AG04449 (cell line): ENCODE measurements around the gene PRTFDC1.

ENCODE experiments used
- CTCF ChIA-PET: fragments of 350-600 bp; formaldehyde crosslinking; extraction: SDS; loops from one replicate; lab custom pipeline; 2021; ENCODE audit warnings: antibody characterized with exemption; lab: Yijun Ruan, JAX
- POLR2A ChIA-PET: fragments of 400-600, 350-600 bp; formaldehyde crosslinking; extraction: SDS; loops from one replicate; lab custom pipeline; 2020; ENCODE audit warnings: antibody characterized with exemption, inconsistent platforms; lab: Yijun Ruan, JAX
- DNase-seq: peaks from one replicate; pipeline ENCODE4 v3.0.0-alpha.2; 2010; ENCODE audit warnings: low read depth, low spot score
- H3K4me3 ChIP-seq: 2 replicates; pipeline ENCODE4 v1.5.1; 2011; ENCODE audit warnings: low read depth, mild to moderate bottlenecking, control low read depth, low read length
- TF ChIP-seq, protein P1 (sequence below): IDR thresholded peaks from one replicate; pipeline ENCODE4 v1.5.1; 2011; ENCODE audit warnings: mild to moderate bottlenecking, moderate library complexity, low read length, control low read depth, inconsistent platforms; ENCODE audit not compliant: insufficient read depth; ENCODE audit errors: missing control alignments

PRTFDC1 gene

DNA sequence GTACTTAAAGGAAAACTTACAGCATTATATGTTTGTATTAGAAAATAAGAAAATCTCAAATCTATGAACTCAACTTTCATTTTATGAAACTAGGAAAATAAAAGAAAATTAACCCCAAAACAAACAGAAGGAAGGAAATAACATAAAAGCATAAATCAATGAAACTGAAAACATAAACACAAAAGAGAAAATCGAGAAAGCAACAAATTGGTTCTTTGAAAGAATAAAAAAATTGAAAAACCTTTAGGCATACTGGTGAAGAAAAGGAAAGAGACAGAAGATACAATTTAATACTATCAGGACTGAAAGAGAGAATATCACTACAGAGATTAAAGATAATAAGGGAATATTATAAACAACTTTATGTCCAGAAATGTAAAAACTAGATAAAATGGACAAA is 21.2 kb downstream of the PRTFDC1 start:
- CTCF ChIA-PET: interaction anchor here (1.5 kb wide), 1 partner anchor 14 kb away, joined by 3 read pairs; no protein-coding TSS in a partner anchor
- POLR2A ChIA-PET: no interaction called here

DNA sequence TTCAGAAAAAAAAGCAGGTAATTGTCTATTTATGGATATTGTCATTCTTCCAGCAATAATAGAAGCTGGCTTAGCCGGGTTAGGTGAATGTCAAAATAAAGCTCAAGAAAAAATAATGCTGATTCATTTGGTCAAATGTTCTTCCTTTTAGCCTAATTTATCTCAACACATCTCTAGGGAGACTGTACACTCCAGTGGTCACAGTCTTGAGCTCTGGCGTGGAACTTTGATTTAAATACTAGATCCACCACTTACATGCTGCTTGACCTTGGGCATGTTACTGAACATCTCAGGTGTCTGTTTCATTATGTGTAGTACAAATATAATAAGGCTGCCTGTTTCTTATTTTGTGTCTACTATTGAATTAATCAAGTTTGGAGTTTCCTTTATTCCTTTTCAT is 22.0 kb downstream of the PRTFDC1 start:
- no peak overlapping the region for H3K4me3 ChIP-seq
- TF ChIP-seq, protein P1, sequence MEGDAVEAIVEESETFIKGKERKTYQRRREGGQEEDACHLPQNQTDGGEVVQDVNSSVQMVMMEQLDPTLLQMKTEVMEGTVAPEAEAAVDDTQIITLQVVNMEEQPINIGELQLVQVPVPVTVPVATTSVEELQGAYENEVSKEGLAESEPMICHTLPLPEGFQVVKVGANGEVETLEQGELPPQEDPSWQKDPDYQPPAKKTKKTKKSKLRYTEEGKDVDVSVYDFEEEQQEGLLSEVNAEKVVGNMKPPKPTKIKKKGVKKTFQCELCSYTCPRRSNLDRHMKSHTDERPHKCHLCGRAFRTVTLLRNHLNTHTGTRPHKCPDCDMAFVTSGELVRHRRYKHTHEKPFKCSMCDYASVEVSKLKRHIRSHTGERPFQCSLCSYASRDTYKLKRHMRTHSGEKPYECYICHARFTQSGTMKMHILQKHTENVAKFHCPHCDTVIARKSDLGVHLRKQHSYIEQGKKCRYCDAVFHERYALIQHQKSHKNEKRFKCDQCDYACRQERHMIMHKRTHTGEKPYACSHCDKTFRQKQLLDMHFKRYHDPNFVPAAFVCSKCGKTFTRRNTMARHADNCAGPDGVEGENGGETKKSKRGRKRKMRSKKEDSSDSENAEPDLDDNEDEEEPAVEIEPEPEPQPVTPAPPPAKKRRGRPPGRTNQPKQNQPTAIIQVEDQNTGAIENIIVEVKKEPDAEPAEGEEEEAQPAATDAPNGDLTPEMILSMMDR: no peak
- ChIA-PET POLR2A (no interaction called here), CTCF (interaction anchor here (0.6 to 1.1 kb wide), 2 partner anchors 18 to 151 kb away, joined by 3 to 4 read pairs; no protein-coding TSS in a partner anchor)
- no peak for DNase-seq

More for the DNA sequence above, 21.2 kb downstream of the PRTFDC1 start:
- TF ChIP-seq, protein P1: no peak
- no peak for DNase-seq
- H3K4me3 ChIP-seq: no peak overlapping the region

DNA sequence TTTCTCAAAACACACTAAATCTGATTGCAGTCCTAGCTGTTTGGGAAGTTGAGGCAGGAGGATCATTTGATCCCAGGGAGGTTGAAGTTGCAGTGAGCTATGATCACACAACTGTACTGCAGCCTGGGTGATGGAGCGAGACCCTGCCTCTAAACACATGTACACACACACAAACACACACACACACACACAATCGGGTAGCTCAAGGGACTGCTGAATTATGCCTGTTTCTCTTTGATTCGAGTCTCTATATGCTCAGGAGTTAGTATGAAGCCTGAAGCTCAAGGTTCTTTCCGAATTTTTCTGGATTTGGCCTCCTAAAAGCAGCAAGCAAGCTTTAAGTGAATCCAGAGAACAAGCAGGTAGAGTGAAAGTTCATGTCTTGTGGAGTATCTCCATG is 22.5 kb downstream of the PRTFDC1 start:
- TF ChIP-seq, protein P1: no peak
- no peak for DNase-seq
- no peak overlapping the region for H3K4me3 ChIP-seq
- ChIA-PET CTCF (interaction anchor here (0.6 to 1.3 kb wide), 3 partner anchors 12 to 151 kb away, joined by 3 to 4 read pairs (median 3); no protein-coding TSS in a partner anchor), POLR2A (no interaction called here)

DNA sequence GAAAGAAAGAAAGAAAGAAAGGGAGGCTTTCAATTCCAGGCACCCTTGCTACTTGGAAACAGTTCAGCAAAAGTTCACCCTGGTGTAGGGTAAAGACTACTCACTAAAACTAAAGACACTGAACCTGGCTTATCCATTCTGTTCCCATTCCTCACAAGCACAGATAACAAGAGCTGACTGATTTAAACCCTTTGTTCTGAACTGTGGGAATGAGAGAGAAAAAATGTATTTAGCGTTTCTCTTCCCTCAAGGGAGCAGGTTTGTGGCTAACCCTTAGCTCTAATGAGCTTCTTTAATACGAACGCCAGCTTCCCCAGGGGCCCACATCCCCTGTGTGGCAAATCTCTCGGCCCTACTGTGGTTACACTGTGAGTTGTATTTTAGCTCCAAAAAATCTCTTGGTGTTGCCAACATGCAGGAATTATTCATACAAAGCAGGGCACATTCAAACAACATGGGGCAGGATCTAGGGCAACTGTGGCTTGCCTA is 23.3 kb downstream of the PRTFDC1 start:
- ChIA-PET POLR2A (no interaction called here), CTCF (interaction anchor here (1.3 kb wide), 2 partner anchors 13 to 14 kb away, joined by 3 read pairs; no protein-coding TSS in a partner anchor)
- TF ChIP-seq, protein P1: no peak
- H3K4me3 ChIP-seq: no peak overlapping the region
- peak; percentile 52 for DNase-seq

DNA sequence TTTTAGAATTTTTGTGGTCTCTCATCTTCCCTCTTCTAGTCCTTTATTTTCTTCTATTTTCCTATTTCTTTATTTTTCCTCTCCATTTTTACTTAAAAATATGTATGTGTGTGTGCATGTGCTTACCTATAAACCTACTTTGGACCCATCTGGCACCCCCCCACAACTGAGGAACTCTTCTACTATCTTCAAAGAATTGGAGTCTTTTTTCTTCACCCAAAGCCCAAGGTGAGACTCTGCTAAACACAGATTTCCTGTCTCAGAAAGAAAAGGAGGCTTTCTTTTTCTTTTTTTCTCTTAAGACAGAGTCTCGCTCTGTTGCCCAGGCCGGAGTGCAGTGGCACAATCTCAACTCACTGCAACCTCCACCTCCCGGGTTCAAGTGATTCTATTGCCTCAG is 24.2 kb downstream of the PRTFDC1 start:
- TF ChIP-seq, protein P1: no peak
- DNase-seq: no peak
- ChIA-PET CTCF (interaction anchor here (1.3 kb wide), 1 partner anchor 15 kb away, joined by 3 read pairs; no protein-coding TSS in a partner anchor), POLR2A (no interaction called here)
- no peak overlapping the region for H3K4me3 ChIP-seq

DNA sequence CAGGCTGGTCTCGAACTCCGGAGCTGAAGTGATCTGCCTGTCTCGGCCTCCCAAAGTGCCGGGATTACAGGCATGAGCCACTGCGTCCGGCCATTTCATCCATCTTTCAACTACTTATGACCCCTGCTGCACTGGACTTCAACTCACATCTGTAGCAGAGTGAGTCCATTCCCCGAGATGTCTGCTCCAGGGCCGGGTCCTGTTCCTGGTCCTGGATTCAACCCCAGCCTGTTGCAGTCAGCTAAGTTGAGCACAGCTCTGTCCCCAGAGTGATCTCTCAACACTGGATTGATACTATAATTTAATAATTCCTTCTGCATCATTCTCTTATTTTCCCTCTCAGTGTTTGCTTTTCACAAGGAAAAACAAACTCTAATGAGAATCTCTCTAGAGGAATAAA is 25.8 kb downstream of the PRTFDC1 start:
- no peak overlapping the region for H3K4me3 ChIP-seq
- ChIA-PET POLR2A (interaction anchor here (0.7 kb wide), 1 partner anchor 296 kb away, joined by 3 read pairs; no protein-coding TSS in a partner anchor), CTCF (interaction anchor here (1.2 kb wide), 1 partner anchor 15 kb away, joined by 4 read pairs; no protein-coding TSS in a partner anchor)
- TF ChIP-seq, protein P1: no peak
- DNase-seq: no peak
